HL-60/S4 treated with phorbol 12-myristate 13-acetate at 8.2 ng/mL for 4 days and 3 days (cell line): ENCODE measurements around the gene CTIF.
"Not testable (repeated sequence)": the region's sequence is repeated elsewhere in the genome, so short reads cannot be mapped to it uniquely, and the experiment has no call there.

Experiments used
- in situ Hi-C: fragments of 300-500 bp; cut with MboI; formaldehyde crosslinking; loops from 2 replicates; pipeline ENCODE4 v1.15.0; 2022; ENCODE audit warnings: low sequenced_read_pairs

The CTIF gene

DNA sequence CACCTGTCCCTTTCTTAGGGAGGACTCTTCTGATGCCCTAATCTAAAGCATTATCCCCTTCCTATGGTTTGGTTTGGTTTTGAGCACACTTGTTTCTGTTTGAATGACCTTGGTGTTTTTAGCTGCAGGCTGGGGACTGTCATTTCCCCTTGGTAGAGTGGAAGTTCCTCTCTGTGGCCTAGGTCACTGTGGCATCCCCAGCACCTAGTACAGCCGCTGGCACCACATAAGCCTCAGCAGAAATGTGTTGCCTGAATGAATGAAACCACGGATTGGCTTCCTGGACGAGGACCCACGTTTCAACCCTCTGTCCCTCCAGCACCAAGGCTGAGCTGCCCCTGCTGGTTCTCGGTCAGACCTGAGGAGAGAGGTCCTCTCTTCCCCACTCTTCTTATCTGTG lies 159.9 kb downstream of the CTIF start:
- in situ Hi-C loops, result no loop called here

- in situ Hi-C loops, result no loop called here
Measured at GRCh38 chr18:48699761-48700160, 160.9 kb downstream of the CTIF start.

DNA sequence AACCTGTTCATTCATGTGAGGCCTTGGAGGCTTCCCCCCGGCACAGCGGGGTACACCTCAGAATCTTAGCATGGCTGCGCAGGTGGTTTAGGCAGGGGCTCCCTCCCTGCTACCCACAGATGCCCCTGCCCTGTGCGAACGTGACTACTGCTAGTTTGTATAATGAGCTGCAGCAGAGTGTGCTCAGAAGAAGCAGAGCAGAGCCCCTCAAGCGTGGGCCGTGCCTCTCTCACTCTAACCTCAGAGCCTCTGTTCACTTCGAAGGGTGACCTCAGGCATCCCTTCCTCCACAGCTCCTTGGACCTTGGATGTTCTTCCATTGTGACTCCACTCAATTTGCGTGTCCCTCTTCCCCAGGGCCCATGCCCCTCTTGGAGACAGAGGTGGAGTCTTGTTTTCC lies 161.6 kb downstream of the CTIF start:
- in situ Hi-C loops, result no loop called here

DNA sequence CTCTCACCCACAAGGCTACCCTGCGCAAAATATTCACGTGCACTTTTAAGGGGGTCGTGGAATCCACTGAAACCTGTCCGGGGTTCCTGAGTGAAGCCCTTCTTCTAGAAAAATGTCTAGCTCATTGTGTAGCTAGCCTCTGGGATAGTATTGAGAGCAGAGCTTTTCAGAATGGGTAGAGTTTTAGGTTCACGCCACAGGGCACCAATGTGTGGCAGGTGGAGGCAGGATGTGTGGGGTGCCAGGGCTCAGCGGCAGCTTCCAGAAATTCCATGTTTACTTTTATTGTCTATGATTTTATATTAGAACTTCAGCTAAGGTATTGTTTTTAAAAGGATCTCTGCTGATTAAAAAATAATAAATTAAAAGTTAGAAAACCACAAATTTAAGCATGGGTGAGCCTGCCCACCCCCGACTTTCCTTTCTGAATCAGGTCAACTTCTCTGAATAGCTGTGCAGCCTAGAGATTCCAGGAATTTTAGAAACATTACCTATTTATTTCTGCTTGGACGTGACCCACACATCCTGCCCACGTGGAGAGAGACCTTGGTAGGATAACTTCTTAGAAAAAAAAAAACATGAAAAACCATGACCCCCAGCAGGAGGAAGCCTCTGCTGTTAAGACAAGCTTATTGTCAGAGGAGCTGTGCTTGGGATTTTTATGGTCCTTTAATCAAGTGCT lies 163.7 kb downstream of the CTIF start:
- in situ Hi-C loops, result no loop called here

GRCh38 chr18:48703028-48703386 lies 164.2 kb downstream of the CTIF start:
- in situ Hi-C loops, result no loop called here

DNA sequence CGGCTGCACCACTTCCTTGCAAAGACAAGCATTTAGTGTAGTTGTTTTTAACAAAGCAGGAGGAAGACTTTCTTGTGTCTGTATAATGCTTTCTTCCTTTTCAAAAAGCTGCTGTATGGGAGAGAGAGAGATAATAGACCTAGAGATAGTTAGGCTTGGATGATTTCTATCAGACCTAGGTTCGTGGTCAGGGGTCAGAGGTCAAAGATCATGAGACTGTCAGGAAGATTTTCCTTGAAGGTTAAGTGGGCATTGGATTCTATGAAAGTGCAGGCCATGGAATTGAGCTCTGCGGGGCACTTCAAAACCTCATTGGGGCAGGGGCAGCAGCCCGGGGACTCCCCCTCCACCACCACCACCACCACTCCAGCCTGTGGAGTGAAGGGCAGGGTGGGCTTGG lies 164.6 kb downstream of the CTIF start:
- in situ Hi-C loops, result no loop called here

- in situ Hi-C loops, result no loop called here
Measured at GRCh38 chr18:48705043-48705442, 166.2 kb downstream of the CTIF start.

GRCh38 chr18:48705531-48705930 lies 166.7 kb downstream of the CTIF start:
- in situ Hi-C loops, result no loop called here

- in situ Hi-C loops, result no loop called here
Measured at GRCh38 chr18:48706731-48707130, 167.9 kb downstream of the CTIF start.

- in situ Hi-C loops, result no loop called here
Measured at GRCh38 chr18:48707636-48708296, 168.9 kb downstream of the CTIF start.

GRCh38 chr18:48708807-48709206 lies 170.0 kb downstream of the CTIF start:
- in situ Hi-C loops, result no loop called here

- in situ Hi-C loops, result no loop called here
Measured at GRCh38 chr18:48709371-48710062, 170.7 kb downstream of the CTIF start.

DNA sequence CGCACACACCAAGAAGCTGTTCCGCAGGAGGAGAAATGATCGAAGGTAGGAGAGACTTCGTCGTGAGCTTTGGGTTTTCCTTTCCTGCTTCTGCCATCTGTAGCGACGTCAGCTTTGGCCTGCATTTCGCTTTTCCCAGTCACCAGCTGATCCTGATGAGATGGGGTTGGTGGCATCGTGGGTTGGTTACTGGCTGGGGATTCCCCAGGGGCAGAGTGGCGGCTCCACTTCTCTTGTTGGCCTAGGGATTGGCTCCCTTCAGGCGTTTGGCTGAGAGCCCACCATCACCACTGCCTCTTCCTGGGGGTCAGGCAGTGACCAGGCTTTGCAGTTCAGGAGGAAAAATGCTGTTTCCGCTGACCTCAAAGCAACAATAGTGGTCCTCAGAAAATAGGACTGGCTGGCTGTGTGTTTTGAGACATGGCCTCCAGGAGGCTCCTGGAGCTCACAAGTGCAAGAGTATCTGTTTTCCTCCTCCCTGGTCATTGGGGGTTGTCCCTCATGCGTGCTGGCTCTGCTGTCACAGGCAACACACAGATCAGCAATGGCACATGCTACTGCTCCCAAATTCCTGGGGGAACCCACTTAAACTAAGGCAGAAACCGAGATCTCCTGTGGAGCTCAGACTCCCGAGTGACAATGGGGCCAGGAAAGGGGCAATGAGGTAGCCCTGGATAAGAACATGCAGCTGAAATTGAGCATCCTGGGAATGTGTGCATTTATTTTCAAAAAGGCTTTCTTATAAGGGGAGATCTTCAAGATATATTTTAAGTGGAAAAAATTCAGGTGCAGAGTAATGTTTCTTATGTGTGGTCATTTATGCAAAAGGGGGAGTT lies 173.0 kb downstream of the CTIF start:
- in situ Hi-C loops, result no loop called here

- in situ Hi-C loops, result no loop called here
Measured at GRCh38 chr18:48713309-48713708, 174.5 kb downstream of the CTIF start.

DNA sequence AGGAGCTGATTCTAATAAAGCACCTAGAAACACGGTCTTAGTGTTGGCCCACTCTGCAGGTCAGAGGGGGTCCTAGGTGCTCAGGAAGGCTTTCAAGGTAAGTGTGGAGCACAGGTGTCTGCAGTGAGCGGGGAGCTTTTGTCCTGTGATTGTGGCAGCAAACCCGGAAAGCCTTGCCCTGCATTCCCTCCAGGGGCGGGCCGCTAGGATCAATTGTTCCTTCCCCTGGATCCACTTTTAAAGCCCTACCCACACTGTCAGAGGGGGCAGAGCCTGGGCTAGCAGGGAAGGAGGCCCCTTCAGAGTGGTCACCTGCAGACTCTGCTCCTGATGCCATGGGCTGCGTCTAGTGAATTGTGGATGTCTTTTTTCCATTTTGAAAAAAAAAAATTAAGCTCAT lies 176.0 kb downstream of the CTIF start:
- in situ Hi-C loops, result no loop called here

- in situ Hi-C loops, result no loop called here
Measured at GRCh38 chr18:48715711-48716361, 177.0 kb downstream of the CTIF start.

DNA sequence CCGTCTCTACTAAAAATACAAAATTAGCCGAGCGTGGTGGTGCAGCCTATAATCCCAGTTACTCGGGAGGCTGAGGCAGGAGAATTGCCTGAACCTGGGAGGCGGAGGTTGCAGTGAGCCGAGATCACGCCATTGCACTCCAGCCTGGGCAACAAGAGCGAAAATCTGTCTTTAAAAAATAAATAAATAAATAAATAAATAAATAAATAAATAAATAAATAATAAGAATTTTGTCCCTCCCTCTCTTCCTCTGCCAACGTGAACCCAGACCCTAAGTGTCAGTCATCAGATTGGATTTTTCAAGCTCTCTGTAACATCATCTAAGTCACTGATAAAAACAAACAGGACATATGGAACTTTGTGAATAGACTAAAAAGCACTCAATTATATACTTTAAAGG lies 178.4 kb downstream of the CTIF start:
- in situ Hi-C loops, result not testable (repeated sequence)

DNA sequence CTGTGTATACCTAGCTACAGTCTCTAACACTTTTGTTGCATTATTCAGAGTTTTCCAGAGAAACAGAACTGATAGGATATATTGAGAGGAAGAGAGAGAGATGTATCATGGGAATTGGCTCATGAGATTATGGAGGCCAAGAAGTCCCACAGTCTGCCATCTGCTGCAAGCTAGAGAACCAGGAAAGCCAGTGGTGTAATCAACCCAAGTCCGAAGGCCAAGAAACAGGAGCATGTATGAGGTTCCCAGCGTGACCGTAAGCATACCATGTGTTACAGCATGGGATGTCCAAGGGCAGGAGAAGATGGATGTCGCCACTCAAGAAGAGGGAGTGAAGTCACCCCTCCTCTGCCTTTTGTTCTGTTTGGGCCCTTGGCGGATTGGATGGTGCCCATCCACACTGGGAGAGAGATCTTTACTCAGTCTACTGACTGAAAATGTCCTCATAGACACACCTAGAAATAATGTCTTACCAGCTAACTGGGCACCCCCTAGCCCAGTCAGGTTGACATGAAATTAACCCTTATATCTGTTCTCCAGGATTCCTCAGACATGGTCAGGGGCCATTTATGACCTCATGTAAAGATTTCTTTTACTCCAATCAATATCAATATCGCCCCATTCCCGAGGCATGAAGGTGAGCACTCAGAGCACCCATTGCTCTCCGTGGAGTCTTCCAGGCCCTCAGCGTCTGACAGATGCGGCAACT lies 179.6 kb downstream of the CTIF start:
- in situ Hi-C loops, result no loop called here

- in situ Hi-C loops, result no loop called here
Measured at GRCh38 chr18:48719388-48719787, 180.6 kb downstream of the CTIF start.

GRCh38 chr18:48719974-48720654 lies 181.3 kb downstream of the CTIF start:
- in situ Hi-C loops, result no loop called here
